Measurements from ENCODE around the gene CUX1.

GRCh38 chr7:102012941-102013461 is 195.6 kb downstream of the CUX1 start:
- TF ChIP-seq, protein P1, sequence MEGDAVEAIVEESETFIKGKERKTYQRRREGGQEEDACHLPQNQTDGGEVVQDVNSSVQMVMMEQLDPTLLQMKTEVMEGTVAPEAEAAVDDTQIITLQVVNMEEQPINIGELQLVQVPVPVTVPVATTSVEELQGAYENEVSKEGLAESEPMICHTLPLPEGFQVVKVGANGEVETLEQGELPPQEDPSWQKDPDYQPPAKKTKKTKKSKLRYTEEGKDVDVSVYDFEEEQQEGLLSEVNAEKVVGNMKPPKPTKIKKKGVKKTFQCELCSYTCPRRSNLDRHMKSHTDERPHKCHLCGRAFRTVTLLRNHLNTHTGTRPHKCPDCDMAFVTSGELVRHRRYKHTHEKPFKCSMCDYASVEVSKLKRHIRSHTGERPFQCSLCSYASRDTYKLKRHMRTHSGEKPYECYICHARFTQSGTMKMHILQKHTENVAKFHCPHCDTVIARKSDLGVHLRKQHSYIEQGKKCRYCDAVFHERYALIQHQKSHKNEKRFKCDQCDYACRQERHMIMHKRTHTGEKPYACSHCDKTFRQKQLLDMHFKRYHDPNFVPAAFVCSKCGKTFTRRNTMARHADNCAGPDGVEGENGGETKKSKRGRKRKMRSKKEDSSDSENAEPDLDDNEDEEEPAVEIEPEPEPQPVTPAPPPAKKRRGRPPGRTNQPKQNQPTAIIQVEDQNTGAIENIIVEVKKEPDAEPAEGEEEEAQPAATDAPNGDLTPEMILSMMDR (IDR thresholded peaks at IDR 0.05; ENCODE audit: insufficient read depth, low read depth, low read length), result no peak
- no peak for TF ChIP-seq EZH2 (IDR thresholded peaks at IDR 0.05; ENCODE audit: insufficient read depth, low read length)

Measured in astrocyte (in vitro differentiated cells and primary cell).